ENCODE data around the gene IL7R.
A peak's percentile ranks its signal among the peaks of the same experiment; 100 is the strongest.
"Not testable (repeated sequence)": the region's sequence is repeated elsewhere in the genome, so short reads cannot be mapped to it uniquely, and the experiment has no call there.

IL7R gene

DNA sequence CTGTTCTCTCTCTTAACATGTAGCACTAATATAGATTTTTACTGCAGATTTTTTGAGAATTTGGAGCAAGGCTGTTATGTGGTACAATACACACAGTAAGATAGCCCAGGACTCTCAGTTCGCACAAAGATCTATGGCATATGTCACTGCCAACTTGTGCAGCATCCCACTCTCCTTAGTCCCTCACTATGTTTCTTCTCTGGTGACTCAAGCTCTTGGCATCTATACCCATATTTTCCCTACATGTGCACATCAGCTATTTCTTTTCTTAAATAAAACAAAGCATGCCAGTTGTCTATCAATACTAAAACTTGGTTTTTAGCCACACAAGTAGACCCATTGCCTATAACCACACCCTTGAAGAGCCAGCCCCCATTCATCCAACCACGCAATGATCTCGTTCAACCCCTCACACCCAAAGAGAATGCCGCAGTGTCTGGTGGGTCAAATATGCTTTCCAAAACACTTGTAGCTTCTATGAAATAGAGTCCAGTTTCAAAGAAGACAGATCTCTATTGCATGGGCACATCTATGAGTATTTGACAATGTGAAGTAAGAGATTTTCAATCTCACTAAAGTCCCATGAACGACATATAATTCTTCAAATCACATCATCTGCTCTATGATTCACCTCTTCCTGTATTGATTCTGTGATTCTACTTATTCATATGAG lies 18.2 kb upstream of the IL7R start:
- no peak for DNase-seq (ENCODE audit: low spot score)

DNA sequence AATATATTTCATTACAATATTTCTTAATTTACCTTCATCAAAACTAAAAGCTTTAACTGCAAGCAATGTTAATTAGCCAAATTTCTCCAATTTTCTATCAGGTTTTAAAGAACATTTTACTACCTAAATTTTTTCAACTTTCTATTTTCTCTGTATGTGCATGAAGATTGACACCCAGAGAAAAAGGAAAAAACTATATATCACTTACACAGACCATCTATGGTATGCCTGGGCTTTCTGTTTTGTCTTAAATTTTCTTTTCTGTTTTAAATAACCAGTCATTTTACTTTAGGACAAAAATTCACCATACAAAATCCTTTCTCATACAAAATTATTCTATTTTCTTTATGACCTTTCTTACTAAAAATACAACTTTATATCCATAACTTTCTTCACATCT lies 13.8 kb upstream of the IL7R start:
- no peak for DNase-seq (ENCODE audit: low spot score)

GRCh38 chr5:35845508-35845907 lies 11.2 kb upstream of the IL7R start:
- not testable (repeated sequence) for DNase-seq (ENCODE audit: low spot score)

GRCh38 chr5:35847491-35847890 lies 9.2 kb upstream of the IL7R start:
- no peak for DNase-seq (ENCODE audit: low spot score)

GRCh38 chr5:35847961-35848360 lies 8.7 kb upstream of the IL7R start:
- DNase-seq (ENCODE audit: low spot score): no peak

DNA sequence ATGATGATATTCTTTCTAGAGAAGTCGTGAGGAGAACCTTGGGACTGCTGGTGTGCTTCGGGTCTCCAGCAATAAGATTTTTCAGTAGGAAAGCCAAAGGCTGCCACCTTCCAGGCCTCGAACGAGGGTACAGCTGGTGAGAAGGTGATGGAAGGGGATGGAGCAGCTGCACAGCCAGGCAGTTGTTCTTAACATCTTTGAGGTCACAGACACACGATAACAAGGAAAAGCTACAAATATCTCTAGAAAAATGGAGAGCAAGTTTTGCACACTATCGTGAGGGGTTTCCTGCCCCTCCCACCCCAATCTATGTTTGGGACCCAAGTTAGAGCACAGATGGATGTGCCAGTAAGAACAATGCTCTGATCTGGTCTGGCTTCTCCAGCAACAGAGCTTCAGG lies 6.8 kb upstream of the IL7R start:
- no peak for DNase-seq (ENCODE audit: low spot score)

GRCh38 chr5:35850967-35851680 lies 5.6 kb upstream of the IL7R start:
- no peak for DNase-seq (ENCODE audit: low spot score)

DNA sequence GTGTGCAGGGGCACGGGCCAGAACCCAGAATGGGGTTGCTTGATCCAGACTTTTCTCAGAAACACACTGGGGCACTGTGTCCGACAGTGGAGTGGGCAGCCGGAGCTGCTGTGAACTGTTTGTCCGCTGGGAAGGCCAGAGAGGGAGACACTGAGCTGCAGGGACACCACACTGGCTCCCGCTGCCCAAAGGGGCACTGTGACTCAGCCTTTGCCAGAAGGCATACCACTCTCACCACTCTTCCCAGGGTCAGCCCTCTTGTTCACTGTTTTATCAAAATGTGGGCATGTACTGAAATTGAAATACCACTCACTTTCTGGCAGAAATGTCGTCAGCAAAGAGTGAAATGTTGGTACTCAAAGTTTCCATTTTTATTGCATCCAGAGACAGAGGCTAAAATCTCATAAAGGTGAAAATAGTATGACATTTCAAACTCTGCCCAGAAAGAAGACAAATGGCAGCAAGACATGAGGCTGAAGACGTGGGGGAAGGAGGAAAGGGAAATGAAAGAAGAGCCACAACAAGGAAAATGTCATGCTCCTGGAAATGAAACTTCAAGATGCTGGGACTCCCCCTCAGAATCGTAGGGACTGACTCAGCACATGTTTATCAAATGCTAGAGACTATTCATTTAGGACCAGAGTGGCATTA lies 4.5 kb upstream of the IL7R start:
- DNase-seq (ENCODE audit: low spot score): peak; percentile 69

- DNase-seq (ENCODE audit: low spot score): no peak
Observed at GRCh38 chr5:35852773-35853172, 3.9 kb upstream of the IL7R start.

DNA sequence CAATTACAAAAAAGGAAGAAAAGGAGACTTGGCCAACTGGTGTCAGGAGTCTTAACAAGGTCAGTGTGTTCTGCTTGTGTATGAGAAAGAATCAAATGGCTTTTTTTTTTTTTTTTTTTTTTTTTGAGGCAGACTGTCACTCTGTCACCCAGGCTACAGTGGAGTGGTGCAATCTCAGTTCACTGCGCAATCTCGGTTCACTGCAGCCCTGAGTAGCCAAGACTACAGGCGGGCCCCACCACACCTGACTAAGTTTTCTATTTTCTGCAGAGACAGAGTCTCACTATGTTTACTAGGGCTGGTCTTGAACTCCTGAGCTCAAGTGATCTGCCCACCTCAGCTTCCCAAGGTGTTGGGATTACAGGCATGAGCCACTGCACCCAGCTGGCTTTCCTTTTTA lies 3.1 kb upstream of the IL7R start:
- peak; percentile 82 for DNase-seq (ENCODE audit: low spot score)

DNA sequence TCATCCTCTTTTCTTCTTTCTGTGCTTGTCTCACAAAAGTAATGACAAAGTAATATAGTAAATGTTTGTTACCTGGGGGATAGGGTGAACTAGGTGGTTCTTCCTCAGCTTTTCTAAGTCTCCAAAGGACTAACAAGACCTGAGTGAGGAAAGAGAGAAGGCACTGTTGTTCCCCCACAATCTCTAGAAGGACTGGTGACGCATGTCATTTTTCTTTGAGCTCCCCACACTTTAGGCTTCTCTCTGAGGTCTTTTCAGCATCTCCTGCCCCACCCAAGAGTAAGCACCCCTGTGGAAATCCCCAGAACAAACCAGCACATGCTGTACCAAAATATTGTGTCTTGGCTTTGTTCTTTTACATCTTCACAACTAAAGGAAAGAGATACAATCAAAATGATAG lies 2.4 kb upstream of the IL7R start:
- peak; percentile 94 for DNase-seq (ENCODE audit: low spot score)

DNA sequence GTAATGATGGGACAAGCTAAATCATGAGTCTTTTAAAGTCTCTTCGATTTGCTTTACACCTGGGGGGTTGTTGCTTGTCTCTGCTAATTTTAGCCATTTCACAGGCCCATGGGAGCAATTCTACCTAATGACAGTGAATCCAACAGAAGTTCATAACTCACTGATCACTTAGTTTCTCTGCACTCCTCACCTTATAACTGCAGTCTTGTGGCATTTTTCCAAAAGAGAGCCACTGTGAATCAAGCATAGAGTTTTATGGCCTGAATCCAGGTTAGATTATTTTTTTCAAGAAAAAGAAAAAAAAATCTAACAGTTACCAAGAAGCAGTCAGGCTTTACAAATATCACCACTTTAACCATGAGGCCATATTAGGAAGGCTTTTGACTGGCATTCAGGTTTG lies 1.5 kb upstream of the IL7R start:
- no peak for DNase-seq (ENCODE audit: low spot score)

DNA sequence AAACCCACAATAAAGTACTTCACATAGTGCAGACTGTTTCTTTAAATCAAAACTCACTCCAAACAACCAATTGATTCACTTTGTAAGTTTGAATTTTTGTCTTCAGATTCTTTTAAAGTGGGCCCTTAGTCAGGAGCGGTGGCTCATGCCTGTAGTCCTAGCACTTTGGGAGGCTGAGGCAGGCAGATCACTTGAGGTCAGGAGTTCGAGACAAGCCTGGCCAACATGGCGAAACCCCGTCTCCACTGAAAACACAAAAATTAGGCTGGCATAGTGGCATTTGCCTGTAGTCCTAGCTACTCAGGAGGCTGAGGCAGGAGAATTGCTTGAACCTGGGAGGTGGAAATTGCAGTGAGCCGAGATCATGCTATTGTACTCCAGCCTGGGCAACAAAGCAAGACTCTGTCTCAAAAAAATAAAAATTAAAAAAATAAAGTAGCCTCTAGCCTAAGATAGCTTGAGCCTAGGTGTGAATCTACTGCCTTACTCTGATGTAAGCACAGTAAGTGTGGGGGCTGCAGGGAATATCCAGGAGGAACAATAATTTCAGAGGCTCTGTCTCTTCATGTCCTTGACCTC lies 416 bp upstream of the IL7R start:
- DNase-seq (ENCODE audit: low spot score): not testable (repeated sequence)

DNA sequence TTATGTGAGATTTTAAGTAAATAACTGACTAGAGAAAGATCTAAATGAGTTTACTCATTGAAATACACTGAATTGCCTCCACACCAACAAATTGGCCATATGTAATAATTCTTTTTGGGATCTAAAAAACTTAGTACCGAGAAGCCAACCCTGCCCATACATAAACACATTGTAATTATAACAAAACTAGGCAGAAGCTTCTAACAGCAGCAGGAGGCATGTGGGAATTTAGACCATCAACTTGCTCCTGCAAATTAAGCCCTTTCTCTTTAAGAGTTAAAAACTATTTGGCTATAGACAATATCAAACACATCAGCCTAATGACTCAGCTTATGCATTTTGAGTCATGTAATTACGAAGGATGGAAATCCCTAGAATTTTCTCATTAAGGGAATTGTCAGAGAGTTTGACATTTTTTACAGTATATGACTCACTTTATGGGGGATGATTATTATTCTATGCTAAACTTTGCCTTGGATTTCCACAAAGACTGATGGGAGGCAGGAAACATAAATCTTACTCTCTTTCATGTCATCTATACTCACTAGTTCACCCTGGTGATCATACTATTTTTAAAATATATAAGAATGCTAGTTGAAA lies 1.0 kb downstream of the IL7R start:
- DNase-seq (ENCODE audit: low spot score): no peak

- peak; percentile 53 for DNase-seq (ENCODE audit: low spot score)
Observed at GRCh38 chr5:35859101-35859661, 2.5 kb downstream of the IL7R start.

- no peak for DNase-seq (ENCODE audit: low spot score)
Observed at GRCh38 chr5:35860686-35861085, 4.0 kb downstream of the IL7R start.

DNA sequence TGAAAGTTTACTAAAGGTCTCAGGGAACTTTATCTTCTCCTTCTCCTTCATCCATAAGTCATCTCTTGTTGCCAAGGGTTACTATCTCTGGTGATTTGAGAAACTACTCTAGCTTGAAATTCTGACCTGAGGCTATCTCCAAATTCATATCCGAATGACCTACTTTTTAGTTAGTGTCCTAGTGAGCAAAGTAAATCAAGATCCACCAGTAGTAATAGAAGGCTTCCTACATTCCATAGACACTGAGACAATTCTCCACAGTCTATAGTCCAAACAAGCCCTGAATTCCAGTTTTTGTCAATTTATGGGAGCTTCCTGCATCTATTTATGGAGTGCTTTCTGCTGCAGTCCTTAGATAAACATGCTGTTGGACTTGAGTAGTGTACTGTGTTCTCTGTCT lies 5.0 kb downstream of the IL7R start:
- no peak for DNase-seq (ENCODE audit: low spot score)

- no peak for DNase-seq (ENCODE audit: low spot score)
Observed at GRCh38 chr5:35862126-35862525, 5.4 kb downstream of the IL7R start.

DNA sequence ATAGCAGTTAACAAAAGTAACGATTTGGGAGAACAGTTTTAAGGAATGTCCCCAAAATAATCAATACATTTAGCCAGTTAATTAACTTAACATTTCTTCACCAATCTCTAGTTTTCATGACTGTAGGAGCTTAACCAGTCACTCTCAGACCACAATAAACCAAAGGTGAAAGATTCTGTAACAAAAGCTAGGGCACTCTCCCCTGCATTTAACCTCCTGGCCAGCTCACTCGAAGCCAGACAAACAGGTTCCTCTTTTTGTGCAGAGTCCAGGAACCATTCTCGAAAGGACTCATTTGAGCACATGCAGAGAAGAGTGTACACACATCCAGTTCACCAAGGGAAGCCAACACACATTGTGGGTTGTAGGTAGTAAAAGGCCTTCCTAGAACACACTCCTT lies 6.5 kb downstream of the IL7R start:
- no peak for DNase-seq (ENCODE audit: low spot score)

- DNase-seq (ENCODE audit: low spot score): no peak
Observed at GRCh38 chr5:35867998-35868397, 11.3 kb downstream of the IL7R start.

GRCh38 chr5:35869685-35870277 lies 13.1 kb downstream of the IL7R start:
- no peak for DNase-seq (ENCODE audit: low spot score)

DNA sequence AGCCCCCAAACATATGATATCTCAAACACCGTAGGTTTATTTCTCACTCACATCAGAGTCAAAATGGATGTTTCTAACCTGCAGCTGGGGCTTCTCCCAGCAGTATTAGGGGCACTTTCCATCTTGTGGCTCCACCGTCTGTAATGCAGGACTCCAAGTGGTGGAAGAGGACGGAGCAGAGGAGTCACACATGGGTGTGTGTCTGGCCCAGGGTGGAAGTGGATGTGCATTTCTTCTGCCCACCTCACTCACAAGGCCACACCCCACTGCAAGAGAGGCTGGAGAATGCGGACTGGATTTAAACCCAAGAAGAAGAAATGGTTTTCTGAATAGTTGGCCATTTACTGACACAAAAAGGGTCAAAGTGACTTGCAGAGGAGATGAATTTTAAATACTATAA lies 13.9 kb downstream of the IL7R start:
- DNase-seq (ENCODE audit: low spot score): no peak
